ENCODE data around the gene CHCHD4. TPM values are rescaled to one million over a fixed set of nuclear protein-coding genes. Genes with fewer than 3 reads are reported as not detected.

Gene CHCHD4
- total and polyA plus RNA-seq, 2 donors from 2014 or later, result 12.8 to 33.6 TPM

DNA sequence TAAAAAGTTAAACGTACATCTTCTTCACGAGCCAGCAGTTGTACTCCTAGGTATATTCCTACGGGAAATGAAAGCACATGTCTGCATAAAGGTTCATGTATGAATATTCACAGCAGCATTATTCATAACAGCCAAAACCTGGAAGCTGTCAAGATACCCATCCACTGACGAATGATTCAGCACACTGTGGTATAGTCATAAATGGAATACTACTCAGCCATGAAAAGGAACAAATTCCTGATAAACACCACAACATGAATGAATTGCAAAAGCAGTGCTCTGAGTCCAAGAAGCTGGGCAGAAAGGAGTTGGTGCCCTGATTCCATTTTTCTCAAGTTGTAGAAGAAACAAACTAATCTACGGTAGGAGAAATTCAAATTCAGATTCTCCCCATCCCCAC is 4.1 kb upstream of the CHCHD4 start:
- FAIRE-seq (no peak), DNase-seq (no peak)
- H3K27ac ChIP-seq (ENCODE audit: low read depth in 2 of 2, low read length in 2 of 2), result no peak overlapping the region
- peaks cover 0 to 19% (median 12%) of the 10 kb centered on the region in 3 donors for H3K4me1 ChIP-seq (ENCODE audit: control insufficient read depth in 2 of 3, insufficient read depth in 2 of 3, low read depth in 1 of 3, low read length in 3 of 3)
- peaks cover 8 to 34% (median 19%) of the 10 kb centered on the region in 3 donors for H3K36me3 ChIP-seq (ENCODE audit: control insufficient read depth in 2 of 3, insufficient read depth in 3 of 3, low read length in 3 of 3)
- H3K27me3 ChIP-seq (ENCODE audit: control insufficient read depth, insufficient read depth, low read length), result no peaks in the 10 kb centered on the region
- H3K9me3 ChIP-seq (ENCODE audit: control insufficient read depth in 2 of 3, insufficient read depth in 1 of 3, low read length in 3 of 3), result no peaks in the 10 kb centered on the region
- TF ChIP-seq, protein P1, sequence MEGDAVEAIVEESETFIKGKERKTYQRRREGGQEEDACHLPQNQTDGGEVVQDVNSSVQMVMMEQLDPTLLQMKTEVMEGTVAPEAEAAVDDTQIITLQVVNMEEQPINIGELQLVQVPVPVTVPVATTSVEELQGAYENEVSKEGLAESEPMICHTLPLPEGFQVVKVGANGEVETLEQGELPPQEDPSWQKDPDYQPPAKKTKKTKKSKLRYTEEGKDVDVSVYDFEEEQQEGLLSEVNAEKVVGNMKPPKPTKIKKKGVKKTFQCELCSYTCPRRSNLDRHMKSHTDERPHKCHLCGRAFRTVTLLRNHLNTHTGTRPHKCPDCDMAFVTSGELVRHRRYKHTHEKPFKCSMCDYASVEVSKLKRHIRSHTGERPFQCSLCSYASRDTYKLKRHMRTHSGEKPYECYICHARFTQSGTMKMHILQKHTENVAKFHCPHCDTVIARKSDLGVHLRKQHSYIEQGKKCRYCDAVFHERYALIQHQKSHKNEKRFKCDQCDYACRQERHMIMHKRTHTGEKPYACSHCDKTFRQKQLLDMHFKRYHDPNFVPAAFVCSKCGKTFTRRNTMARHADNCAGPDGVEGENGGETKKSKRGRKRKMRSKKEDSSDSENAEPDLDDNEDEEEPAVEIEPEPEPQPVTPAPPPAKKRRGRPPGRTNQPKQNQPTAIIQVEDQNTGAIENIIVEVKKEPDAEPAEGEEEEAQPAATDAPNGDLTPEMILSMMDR (IDR thresholded peaks at IDR 0.05; ENCODE audit: borderline replicate concordance, extremely low read depth, insufficient read depth), result no peak
- intact Hi-C loops (cut with DNase I), result no loop called here
- H3K4me3 ChIP-seq (ENCODE audit: low read length in 3 of 3), result no peak overlapping the region
- no peak overlapping the region for H3K9ac ChIP-seq (ENCODE audit: low read length in 3 of 3)

- no peak overlapping the region for H3K27ac ChIP-seq (ENCODE audit: low read depth in 2 of 2, low read length in 2 of 2)
- no peak overlapping the region for H3K9ac ChIP-seq (ENCODE audit: low read length in 3 of 3)
- no peaks in the 10 kb centered on the region for H3K9me3 ChIP-seq (ENCODE audit: control insufficient read depth in 2 of 3, insufficient read depth in 1 of 3, low read length in 3 of 3)
- H3K36me3 ChIP-seq (ENCODE audit: control insufficient read depth in 2 of 3, insufficient read depth in 3 of 3, low read length in 3 of 3), result peaks cover 8 to 29% (median 15%) of the 10 kb centered on the region in 3 donors
- DNase-seq (peak in 1 of 5 donors; percentile 21), FAIRE-seq (no peak)
- H3K4me3 ChIP-seq (ENCODE audit: low read length in 3 of 3), result no peak overlapping the region
- H3K4me1 ChIP-seq (ENCODE audit: control insufficient read depth in 2 of 3, insufficient read depth in 2 of 3, low read depth in 1 of 3, low read length in 3 of 3), result peaks cover 0 to 24% (median 12%) of the 10 kb centered on the region in 3 donors
- intact Hi-C loops (cut with DNase I), result no loop called here
- H3K27me3 ChIP-seq (ENCODE audit: control insufficient read depth, insufficient read depth, low read length), result no peaks in the 10 kb centered on the region
- TF ChIP-seq, protein P1 (IDR thresholded peaks at IDR 0.05; ENCODE audit: borderline replicate concordance, extremely low read depth, insufficient read depth), result no peak
Observed at GRCh38 chr3:14127516-14128161, 3.0 kb upstream of the CHCHD4 start.

- Histone ChIP-seq H3K4me1 (ENCODE audit: control insufficient read depth in 2 of 3, insufficient read depth in 2 of 3, low read depth in 1 of 3, low read length in 3 of 3) (peaks cover 0 to 31% (median 18%) of the 10 kb centered on the region in 3 donors), H3K4me3 (ENCODE audit: low read length in 3 of 3) (peak overlapping the region in 1 of 3 donors; percentile 74), H3K9me3 (ENCODE audit: control insufficient read depth in 2 of 3, insufficient read depth in 1 of 3, low read length in 3 of 3) (no peaks in the 10 kb centered on the region), H3K9ac (ENCODE audit: low read length in 3 of 3) (peak overlapping the region in 1 of 3 donors; percentile 63), H3K27ac (ENCODE audit: low read depth in 2 of 2, low read length in 2 of 2) (no peak overlapping the region), H3K27me3 (ENCODE audit: control insufficient read depth, insufficient read depth, low read length) (no peaks in the 10 kb centered on the region), H3K36me3 (ENCODE audit: control insufficient read depth in 2 of 3, insufficient read depth in 3 of 3, low read length in 3 of 3) (peaks cover 8 to 25% (median 15%) of the 10 kb centered on the region in 3 donors)
- FAIRE-seq (no peak), DNase-seq (peak in 1 of 5 donors; percentile 20)
- intact Hi-C loops (cut with DNase I), result no loop called here
- TF ChIP-seq, protein P1 (IDR thresholded peaks at IDR 0.05; ENCODE audit: borderline replicate concordance, extremely low read depth, insufficient read depth), result no peak
Observed at GRCh38 chr3:14126887-14127505, 2.3 kb upstream of the CHCHD4 start.

Measured in kidney (tissue), 14 donors.